Erythroblast (primary cell): ENCODE measurements around the gene DDX42.

ENCODE experiments used
- GATA1 ChIP-seq: IDR thresholded peaks from 2 replicates; pipeline ENCODE4 v1.6.1; 2011; ENCODE audit warnings: low read depth, mild to moderate bottlenecking, control low read depth, low read length, moderate library complexity
- POLR2A ChIP-seq: IDR thresholded peaks from 2 replicates; pipeline ENCODE4 v1.6.1; 2011; ENCODE audit warnings: mild to moderate bottlenecking, low read length

DNA sequence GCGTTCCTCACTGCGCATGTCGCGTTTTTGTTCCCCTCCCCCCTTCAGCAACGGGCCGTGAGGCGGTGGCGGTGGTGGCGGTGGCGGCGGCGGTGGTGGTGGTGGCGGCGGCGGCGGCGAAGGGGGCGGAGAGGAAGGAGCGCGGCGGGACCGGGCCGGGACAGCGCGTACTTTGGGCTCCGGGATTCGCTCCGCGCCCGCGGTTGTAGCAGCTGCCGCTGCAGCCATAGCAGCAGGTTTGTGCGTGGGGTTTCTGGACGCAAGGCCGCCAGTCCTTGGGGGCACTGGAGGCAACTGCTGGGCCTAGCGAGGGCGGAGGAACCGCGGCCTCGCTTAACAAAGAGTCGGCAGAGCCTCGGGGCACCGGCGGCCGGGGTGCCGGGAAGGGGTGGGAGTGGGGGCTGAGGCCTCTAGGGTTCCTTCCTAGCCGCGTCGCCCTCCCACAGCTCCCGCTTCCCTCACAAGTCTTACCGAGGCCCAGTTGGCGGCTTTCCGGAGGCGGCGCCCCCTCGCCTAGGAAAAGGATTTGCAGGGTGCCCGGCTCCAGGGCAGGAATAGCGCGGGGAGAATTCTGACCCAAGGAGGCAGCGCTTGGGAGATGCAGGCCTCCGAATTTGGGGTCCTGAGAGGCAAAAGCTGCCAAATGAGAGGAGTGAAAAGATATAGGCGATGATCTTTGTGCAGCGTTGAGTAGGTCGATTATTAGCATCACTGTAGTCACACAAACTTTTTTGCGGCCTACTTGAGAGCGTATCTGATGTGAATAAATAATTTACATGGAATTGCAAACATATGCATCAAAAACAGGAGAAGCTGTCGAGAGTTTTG, at the start of gene DDX42:
- TF ChIP-seq POLR2A: no peak
- no peak for TF ChIP-seq GATA1
